OCI-LY1 (cell line): ENCODE measurements around the gene HDDC3.

Experiments used
- H2AFZ ChIP-seq: fragments of 200-600 bp; sonication (generic), shearing (Covaris generic); 2 replicates; pipeline ENCODE4 v1.6.0; 2014; ENCODE audit warnings: antibody characterized with exemption, mild to moderate bottlenecking, low read length
- H3F3A ChIP-seq: fragments of 200-600 bp; sonication (generic), shearing (Covaris generic); 2 replicates; pipeline ENCODE4 v1.6.0; 2014; ENCODE audit warnings: mild to moderate bottlenecking, antibody characterized with exemption, low read length, moderate library complexity; ENCODE audit not compliant: insufficient read depth
- H3K27ac ChIP-seq: fragments of 200-600 bp; sonication (generic); 2 replicates; pipeline ENCODE4 v1.5.1; 2014; ENCODE audit warnings: low read length, mixed run types, mild to moderate bottlenecking, low read depth; ENCODE audit not compliant: poor library complexity, severe bottlenecking
- H3K27me3 ChIP-seq: fragments of 200-600 bp; sonication (generic); 2 replicates; pipeline ENCODE4 v1.6.0; 2014; ENCODE audit warnings: antibody characterized with exemption, mild to moderate bottlenecking, low read length, moderate library complexity; ENCODE audit not compliant: insufficient read depth
- H3K36me3 ChIP-seq: fragments of 200-600 bp; sonication (generic); 2 replicates; pipeline ENCODE4 v1.6.1; 2014; ENCODE audit warnings: mild to moderate bottlenecking, antibody characterized with exemption, low read length, moderate library complexity, mixed read lengths; ENCODE audit not compliant: insufficient read depth
- H3K4me1 ChIP-seq: fragments of 200-600 bp; sonication (generic); 2 replicates; pipeline ENCODE4 v1.5.1; 2014; ENCODE audit warnings: mild to moderate bottlenecking, low read length, moderate library complexity; ENCODE audit not compliant: insufficient read depth, severe bottlenecking
- H3K4me2 ChIP-seq: fragments of 200-600 bp; sonication (generic), shearing (Covaris generic); 2 replicates; pipeline ENCODE4 v1.6.1; 2014; ENCODE audit warnings: low read length
- H3K4me3 ChIP-seq: fragments of 200-600 bp; sonication (generic); 2 replicates; pipeline ENCODE4 v1.5.1; 2014; ENCODE audit warnings: low read length, low read depth, mild to moderate bottlenecking, mixed read lengths; ENCODE audit not compliant: poor library complexity, severe bottlenecking
- H3K79me2 ChIP-seq: fragments of 200-600 bp; shearing (Covaris generic); 2 replicates; pipeline ENCODE4 v1.6.1; 2016; ENCODE audit warnings: mixed run types, low read length, mixed read lengths; ENCODE audit not compliant: insufficient read depth
- H3K9ac ChIP-seq: fragments of 200-600 bp; sonication (generic), shearing (Covaris generic); 2 replicates; pipeline ENCODE4 v1.6.1; 2014; ENCODE audit warnings: mild to moderate bottlenecking, low read length, mixed read lengths
- H3K9me2 ChIP-seq: fragments of 200-600 bp; sonication (generic), shearing (Covaris generic); 2 replicates; pipeline ENCODE4 v1.6.1; 2014; ENCODE audit warnings: low read depth, mild to moderate bottlenecking, low read length, mixed read lengths
- H3K9me3 ChIP-seq: fragments of 200-600 bp; shearing (Covaris generic); 2 replicates; pipeline ENCODE4 v1.6.1; 2014; ENCODE audit warnings: low read length, mixed read lengths
- H4K20me1 ChIP-seq: fragments of 200-600 bp; sonication (generic), shearing (Covaris generic); 2 replicates; pipeline ENCODE4 v1.6.0; 2016; ENCODE audit warnings: mild to moderate bottlenecking, low read length; ENCODE audit not compliant: insufficient read depth
- EZH2 ChIP-seq: fragments of 200-600 bp; sonication (generic), shearing (Covaris generic); IDR thresholded peaks from 2 replicates; pipeline ENCODE4 v1.8.0; 2017; ENCODE audit warnings: borderline replicate concordance, mixed run types, mild to moderate bottlenecking, antibody characterized with exemption, low read length, moderate library complexity, mixed read lengths
- TF ChIP-seq, protein P1 (sequence below): fragments of 200-600 bp; sonication (generic), shearing (Covaris generic); IDR thresholded peaks from 2 replicates; pipeline ENCODE4 v1.5.1; 2017; ENCODE audit warnings: mild to moderate bottlenecking, antibody characterized with exemption, low read length, moderate library complexity, mixed read lengths

The HDDC3 gene

DNA sequence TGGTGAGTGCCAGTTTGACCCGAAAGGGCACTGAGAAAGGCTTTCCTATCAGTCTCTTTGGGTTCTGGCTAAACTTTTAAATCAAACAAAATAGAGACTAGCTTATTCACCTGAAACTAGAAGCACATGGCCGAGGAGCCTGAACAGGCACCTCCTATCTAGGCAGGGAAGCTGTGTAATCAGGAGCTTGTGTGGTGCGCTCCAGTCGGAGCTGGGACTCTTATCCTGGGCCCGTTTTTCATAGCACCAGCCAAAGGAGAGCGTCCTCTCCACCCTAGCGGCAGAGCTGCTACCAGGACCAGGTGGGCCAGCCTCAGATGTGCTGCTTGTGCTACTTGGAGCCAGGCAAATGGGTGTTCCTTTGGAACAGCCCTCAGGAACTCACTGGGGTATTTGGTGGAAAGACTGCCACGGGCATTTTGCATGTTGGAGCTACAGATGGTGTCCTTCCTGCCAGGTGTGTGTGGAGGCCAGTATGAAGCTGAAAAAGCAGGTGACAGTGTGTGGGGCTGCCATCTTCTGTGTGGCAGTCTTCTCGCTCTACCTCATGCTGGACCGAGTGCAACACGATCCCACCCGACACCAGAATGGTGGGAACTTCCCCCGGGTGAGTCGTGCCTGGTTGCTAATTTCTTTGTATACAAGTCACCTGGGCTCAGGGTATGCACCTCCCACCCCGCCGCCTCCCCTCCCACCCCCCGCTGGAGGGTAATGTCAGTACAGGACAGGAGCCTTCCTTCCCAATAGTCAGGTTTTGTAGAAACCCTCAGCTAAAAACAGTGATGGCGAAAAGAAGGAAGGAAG, 28.4 kb downstream of the HDDC3 start:
- H3K4me3 ChIP-seq: peak overlapping the region; percentile 72
- H4K20me1 ChIP-seq: no peaks in the 10 kb centered on the region
- peak overlapping the region; percentile 87 for H3K4me2 ChIP-seq
- H3K79me2 ChIP-seq: no peaks in the 10 kb centered on the region
- peaks cover 18% of the 10 kb centered on the region for H3K4me1 ChIP-seq
- peak overlapping the region; percentile 67 for H3K27ac ChIP-seq
- H2AFZ ChIP-seq: no peak overlapping the region
- H3K9me3 ChIP-seq: no peaks in the 10 kb centered on the region
- no peaks in the 10 kb centered on the region for H3K27me3 ChIP-seq
- H3F3A ChIP-seq: peaks cover 4% of the 10 kb centered on the region; the same call in 1 of the 2 replicates
- peaks cover 35% of the 10 kb centered on the region for H3K36me3 ChIP-seq
- no peak for TF ChIP-seq EZH2
- TF ChIP-seq, protein P1, sequence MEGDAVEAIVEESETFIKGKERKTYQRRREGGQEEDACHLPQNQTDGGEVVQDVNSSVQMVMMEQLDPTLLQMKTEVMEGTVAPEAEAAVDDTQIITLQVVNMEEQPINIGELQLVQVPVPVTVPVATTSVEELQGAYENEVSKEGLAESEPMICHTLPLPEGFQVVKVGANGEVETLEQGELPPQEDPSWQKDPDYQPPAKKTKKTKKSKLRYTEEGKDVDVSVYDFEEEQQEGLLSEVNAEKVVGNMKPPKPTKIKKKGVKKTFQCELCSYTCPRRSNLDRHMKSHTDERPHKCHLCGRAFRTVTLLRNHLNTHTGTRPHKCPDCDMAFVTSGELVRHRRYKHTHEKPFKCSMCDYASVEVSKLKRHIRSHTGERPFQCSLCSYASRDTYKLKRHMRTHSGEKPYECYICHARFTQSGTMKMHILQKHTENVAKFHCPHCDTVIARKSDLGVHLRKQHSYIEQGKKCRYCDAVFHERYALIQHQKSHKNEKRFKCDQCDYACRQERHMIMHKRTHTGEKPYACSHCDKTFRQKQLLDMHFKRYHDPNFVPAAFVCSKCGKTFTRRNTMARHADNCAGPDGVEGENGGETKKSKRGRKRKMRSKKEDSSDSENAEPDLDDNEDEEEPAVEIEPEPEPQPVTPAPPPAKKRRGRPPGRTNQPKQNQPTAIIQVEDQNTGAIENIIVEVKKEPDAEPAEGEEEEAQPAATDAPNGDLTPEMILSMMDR: peak; percentile 5; the same call in 1 of the 2 replicates
- peak overlapping the region; percentile 66 for H3K9ac ChIP-seq
- H3K9me2 ChIP-seq: no peaks in the 10 kb centered on the region

GRCh38 chr15:90902840-90903732, 29.3 kb downstream of the HDDC3 start, which contains the start of gene MAN2A2:
Gene MAN2A2 (plus strand): TSS chr15:90903302. CDS start chr15:90904208, 906 bp downstream.
- TF ChIP-seq EZH2: no peak
- TF ChIP-seq, protein P1: no peak
- peak within 1 kb of the TSS; percentile 66 for H3K9ac ChIP-seq

GRCh38 chr15:90902040-90902839, 30.1 kb downstream of the HDDC3 start:
- H3K4me3 ChIP-seq: peak overlapping the region; percentile 64

More at GRCh38 chr15:90902840-90903732, 29.3 kb downstream of the HDDC3 start, which contains the start of gene MAN2A2:
- Histone ChIP-seq H3K4me1 (peaks cover 18% of the 10 kb centered on the region), H3K4me2 (peak within 1 kb of the TSS; percentile 87), H4K20me1 (no peaks in the 10 kb centered on the region), H3F3A (peaks cover 4% of the 10 kb centered on the region), H3K36me3 (peaks cover 34% of the 10 kb centered on the region), H2AFZ (no peak within 1 kb of the TSS), H3K9me3 (no peaks in the 10 kb centered on the region), H3K4me3 (peak within 1 kb of the TSS; percentile 72), H3K27me3 (no peaks in the 10 kb centered on the region), H3K79me2 (no peaks in the 10 kb centered on the region), H3K9me2 (no peaks in the 10 kb centered on the region), H3K27ac (peak within 1 kb of the TSS; percentile 67)

More at GRCh38 chr15:90902040-90902839, 30.1 kb downstream of the HDDC3 start:
- Histone ChIP-seq H3K79me2 (no peaks in the 10 kb centered on the region), H3K9ac (peak overlapping the region; percentile 59), H3K9me3 (no peaks in the 10 kb centered on the region), H3K27ac (peak overlapping the region; percentile 0), H3K4me1 (peaks cover 24% of the 10 kb centered on the region), H3K27me3 (no peaks in the 10 kb centered on the region), H3F3A (no peaks in the 10 kb centered on the region; the same call in 1 of the 2 replicates), H4K20me1 (no peaks in the 10 kb centered on the region), H2AFZ (no peak overlapping the region), H3K4me2 (peak overlapping the region; percentile 71), H3K9me2 (no peaks in the 10 kb centered on the region), H3K36me3 (peaks cover 25% of the 10 kb centered on the region)
- no peak for TF ChIP-seq EZH2
- TF ChIP-seq, protein P1: peak; percentile 70
